ENCODE measurements around the gene METTL9.
A peak's percentile ranks its signal among the peaks of the same experiment; 100 is the strongest.
"Not testable (repeated sequence)": the region's sequence is repeated elsewhere in the genome, so short reads cannot be mapped to it uniquely, and the experiment has no call there.

METTL9 gene

GRCh38 chr16:21639493-21639892 is 40.1 kb downstream of the METTL9 start:
- no peak for DNase-seq

GRCh38 chr16:21641916-21642315 is 42.5 kb downstream of the METTL9 start:
- no peak for DNase-seq

GRCh38 chr16:21642861-21643260 is 43.5 kb downstream of the METTL9 start:
- no peak for DNase-seq

- no peak for DNase-seq
These were observed 44.4 kb downstream of the METTL9 start for GRCh38 chr16:21643785-21644184.

GRCh38 chr16:21644674-21645073 is 45.3 kb downstream of the METTL9 start:
- DNase-seq, result no peak

GRCh38 chr16:21645261-21645721 is 45.9 kb downstream of the METTL9 start:
- peak in 1 of 2 donors; percentile 73 for DNase-seq

- DNase-seq, result no peak
These were observed 46.7 kb downstream of the METTL9 start for GRCh38 chr16:21646091-21646490.

- DNase-seq, result peak; percentile 76 to 82
These were observed 47.6 kb downstream of the METTL9 start for GRCh38 chr16:21646721-21647561.

GRCh38 chr16:21647562-21648164 is 48.3 kb downstream of the METTL9 start:
- DNase-seq, result no peak

- not testable (repeated sequence) for DNase-seq
These were observed 50.5 kb downstream of the METTL9 start for GRCh38 chr16:21649826-21650406.

GRCh38 chr16:21650521-21650920 is 51.1 kb downstream of the METTL9 start:
- DNase-seq, result peak in 1 of 2 donors; percentile 38

GRCh38 chr16:21651515-21651914 is 52.1 kb downstream of the METTL9 start:
- no peak for DNase-seq

- peak in 1 of 2 donors; percentile 23 for DNase-seq
These were observed 53.1 kb downstream of the METTL9 start, which contains the start of gene IGSF6 for GRCh38 chr16:21652453-21652852. Gene IGSF6 (minus strand): TSS chr16:21652608. CDS start chr16:21652598, 10 bp downstream.

- DNase-seq, result no peak
These were observed 54.2 kb downstream of the METTL9 start for GRCh38 chr16:21653571-21653970.

- DNase-seq, result no peak
These were observed 55.1 kb downstream of the METTL9 start for GRCh38 chr16:21654466-21654865.

- DNase-seq, result no peak
These were observed 55.5 kb downstream of the METTL9 start for GRCh38 chr16:21654881-21655280.

- peak; percentile 54 to 77 for DNase-seq
These were observed 57.7 kb downstream of the METTL9 start for GRCh38 chr16:21656795-21657768.

GRCh38 chr16:21659124-21659523 is 59.7 kb downstream of the METTL9 start:
- no peak for DNase-seq

- peak; percentile 22 to 25 for DNase-seq
These were observed 64.7 kb downstream of the METTL9 start, which contains the start of gene OTOA for GRCh38 chr16:21663889-21664647. Gene OTOA (plus strand): TSS chr16:21663968. CDS start chr16:21678515, 14,547 bp downstream.

- DNase-seq, result no peak
These were observed 65.6 kb downstream of the METTL9 start for GRCh38 chr16:21664801-21665492.

GRCh38 chr16:21666772-21667171 is 67.4 kb downstream of the METTL9 start:
- no peak for DNase-seq

Data from CD4-positive, alpha-beta T cell treated with Interferon alpha-2 for 1 hour (primary cell).